Activated naive CD4-positive, alpha-beta T cell treated with Interleukin-2 at 50 U/mL for 16 hours (primary cell): ENCODE results near the gene PARD3.

ENCODE experiments used
- DNase-seq: peaks from one replicate; pipeline ENCODE4 v3.0.0-alpha.2; 2020

Gene PARD3

GRCh38 chr10:34558093-34558583 lies 257.0 kb downstream of the PARD3 start:
- no peak for DNase-seq

DNA sequence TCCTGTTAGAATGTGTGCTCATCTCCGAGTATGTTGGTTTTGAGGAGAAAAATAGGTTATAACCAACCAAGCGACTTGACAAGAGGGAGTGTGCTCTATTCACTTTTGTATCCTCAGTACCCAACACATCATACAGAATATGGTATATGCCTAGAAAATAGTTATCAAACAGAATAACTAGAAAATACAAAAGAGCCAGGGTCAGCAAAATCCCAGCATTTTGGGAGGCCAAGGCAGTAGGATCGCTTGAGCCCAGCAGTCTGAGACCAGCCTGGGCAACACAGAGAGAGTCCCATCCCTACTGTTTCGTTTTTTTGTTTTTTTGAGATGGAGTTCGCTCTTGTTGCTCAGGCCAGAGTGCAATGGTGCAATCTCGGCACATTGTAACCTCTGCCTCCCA lies 257.9 kb downstream of the PARD3 start:
- no peak for DNase-seq

- DNase-seq = no peak
Observed at GRCh38 chr10:34555653-34556052, 259.4 kb downstream of the PARD3 start.

DNA sequence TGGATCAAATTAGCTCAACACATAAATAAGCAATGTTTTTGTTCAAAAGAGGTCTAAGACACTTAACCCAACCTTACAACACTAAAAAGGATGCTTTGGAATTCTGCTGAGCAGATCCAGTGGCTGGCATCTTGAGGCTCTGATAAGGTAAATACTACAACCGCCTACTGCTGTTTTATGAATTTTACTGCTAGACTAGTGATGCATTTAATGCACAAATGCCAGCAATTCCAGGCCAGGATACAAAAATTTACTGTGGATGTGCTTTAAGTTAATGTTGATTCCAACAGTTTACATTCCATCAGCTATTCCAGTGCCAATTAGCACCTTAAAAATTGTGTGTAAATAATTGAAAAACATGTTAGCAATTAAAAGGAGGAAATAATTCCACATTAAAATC lies 261.3 kb downstream of the PARD3 start:
- DNase-seq = no peak

DNA sequence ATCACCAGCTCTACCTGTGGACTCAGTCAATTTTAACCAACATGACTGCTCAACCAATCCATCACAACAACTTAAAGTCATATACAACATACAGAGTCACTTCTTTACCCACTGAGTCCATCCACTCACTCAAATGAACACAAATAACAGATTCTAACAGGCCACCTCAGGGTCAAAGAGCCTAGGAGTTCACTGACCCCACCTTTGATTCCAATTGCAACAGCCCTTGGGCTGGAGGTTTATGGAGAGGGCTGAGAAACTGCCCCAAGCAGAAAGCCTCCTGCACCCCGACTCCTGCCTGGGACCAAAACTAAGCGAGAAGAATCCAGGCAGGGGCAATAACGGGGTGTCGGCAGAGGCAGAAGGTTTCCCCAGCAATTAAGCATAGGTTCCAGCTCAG lies 263.8 kb downstream of the PARD3 start:
- no peak for DNase-seq

DNA sequence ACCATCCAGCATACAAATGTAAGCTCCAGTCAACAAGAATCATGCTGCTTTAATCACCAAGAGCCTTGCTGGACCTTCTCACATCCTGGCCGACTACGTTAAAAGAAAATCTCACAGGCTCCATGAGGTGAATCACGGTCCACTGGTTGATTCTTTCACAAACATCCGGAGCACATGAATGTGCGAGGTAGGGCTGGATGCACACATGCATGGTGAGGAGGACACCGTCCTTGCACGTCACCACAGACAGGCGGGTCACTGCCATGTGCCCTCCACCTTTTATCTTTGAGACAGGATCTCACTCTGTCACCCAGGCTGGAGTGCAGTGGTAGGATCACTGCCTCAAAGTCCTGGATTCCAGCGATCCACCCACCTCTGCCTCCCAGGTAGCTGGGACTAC lies 265.1 kb downstream of the PARD3 start:
- no peak for DNase-seq

GRCh38 chr10:34549001-34549400 lies 266.1 kb downstream of the PARD3 start:
- no peak for DNase-seq

DNA sequence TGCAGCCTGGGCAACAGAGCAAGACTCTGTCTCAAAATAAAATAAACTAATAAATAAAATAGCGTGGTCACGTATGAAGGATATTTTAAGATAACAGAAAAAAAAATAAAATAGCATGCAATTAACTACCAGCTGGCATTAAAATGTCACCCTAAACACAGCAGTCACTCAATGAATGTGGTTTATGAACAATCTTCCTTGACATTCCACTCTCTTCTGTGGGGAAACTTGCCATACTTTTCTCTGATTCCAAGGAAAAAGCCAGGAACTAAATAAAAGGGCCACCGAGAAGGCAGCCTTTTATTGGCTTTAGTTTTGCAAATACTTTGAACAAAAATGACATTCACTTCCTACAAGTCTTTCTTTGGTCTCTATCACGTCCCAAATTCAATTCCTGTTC lies 266.6 kb downstream of the PARD3 start:
- no peak for DNase-seq

DNA sequence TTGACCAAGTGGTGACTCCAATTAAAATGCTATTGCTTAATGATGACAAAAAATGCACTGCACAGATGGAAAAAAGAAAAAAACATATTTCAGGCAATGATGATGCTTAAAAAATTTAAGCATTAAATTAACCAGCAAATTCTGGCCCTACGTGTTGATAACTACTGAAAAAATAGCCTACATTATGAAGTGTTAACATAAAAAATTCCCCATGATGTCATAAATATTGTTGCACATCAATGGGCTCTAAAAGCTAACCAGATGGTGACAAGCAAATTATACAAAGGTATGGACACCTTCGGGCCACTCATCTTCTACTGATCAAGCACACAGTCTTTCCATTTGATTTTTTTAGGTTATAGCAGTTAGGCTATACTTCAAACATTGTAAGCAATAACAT lies 267.4 kb downstream of the PARD3 start:
- no peak for DNase-seq

- no peak for DNase-seq
Observed at GRCh38 chr10:34547291-34547690, 267.8 kb downstream of the PARD3 start.

- no peak for DNase-seq
Observed at GRCh38 chr10:34544400-34544799, 270.7 kb downstream of the PARD3 start.

DNA sequence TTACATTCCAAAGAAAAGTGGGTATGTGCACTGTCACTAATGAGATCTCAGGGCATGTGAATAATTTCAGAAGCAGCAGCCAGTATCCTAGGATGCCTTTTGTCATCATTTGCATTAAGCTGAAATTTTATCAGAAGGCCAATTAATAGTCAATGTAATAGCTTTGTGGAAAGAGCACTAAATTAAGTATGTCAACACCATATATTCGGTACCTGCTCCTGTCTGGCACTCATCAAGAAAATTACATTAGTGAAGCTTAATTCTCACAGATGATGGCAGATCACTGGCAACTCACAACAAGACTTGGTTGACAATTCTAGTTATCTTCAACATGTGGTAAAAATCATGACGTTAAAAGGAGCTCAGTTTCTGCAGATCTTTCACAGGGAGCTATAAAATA lies 271.4 kb downstream of the PARD3 start:
- DNase-seq = no peak

GRCh38 chr10:34540492-34540891 lies 274.6 kb downstream of the PARD3 start:
- DNase-seq = no peak

DNA sequence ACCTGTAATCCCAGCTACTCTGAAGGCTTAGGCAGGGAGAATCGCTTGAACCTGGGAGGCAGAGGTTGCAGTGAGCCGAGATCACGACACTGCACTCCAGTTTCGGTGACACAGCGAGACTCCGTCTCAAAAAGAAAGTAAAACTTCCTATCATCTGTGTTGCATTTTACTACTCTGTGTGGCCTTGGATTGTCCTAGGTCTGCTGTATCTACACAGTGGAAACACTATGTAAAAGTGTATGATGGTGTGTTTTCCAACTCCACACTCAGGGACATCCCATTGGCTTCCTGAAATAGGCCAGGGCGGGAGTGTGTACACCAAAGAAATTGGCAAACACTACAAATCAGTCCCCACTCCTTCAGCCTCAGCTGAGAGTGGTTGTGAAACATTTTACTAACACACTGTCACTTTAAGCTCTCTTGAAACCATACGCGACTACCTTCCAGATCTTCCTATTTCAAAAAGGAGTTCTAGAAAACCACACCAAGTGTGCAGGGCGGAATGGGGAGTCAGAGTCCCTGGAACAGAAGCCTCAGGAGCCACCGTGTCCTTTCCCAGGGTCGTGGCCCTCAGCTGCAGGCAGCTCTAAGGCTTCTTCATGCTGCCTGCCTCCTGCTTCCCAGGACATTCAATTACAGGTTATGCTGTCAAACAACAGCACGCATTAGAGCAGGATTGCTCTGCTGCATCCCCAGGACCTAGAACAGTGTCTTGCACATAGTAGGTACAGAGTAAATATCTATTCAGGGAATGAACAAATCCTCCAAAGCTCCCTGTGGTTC lies 275.4 kb downstream of the PARD3 start:
- no peak for DNase-seq

- DNase-seq = no peak
Observed at GRCh38 chr10:34538281-34538829, 276.7 kb downstream of the PARD3 start.

DNA sequence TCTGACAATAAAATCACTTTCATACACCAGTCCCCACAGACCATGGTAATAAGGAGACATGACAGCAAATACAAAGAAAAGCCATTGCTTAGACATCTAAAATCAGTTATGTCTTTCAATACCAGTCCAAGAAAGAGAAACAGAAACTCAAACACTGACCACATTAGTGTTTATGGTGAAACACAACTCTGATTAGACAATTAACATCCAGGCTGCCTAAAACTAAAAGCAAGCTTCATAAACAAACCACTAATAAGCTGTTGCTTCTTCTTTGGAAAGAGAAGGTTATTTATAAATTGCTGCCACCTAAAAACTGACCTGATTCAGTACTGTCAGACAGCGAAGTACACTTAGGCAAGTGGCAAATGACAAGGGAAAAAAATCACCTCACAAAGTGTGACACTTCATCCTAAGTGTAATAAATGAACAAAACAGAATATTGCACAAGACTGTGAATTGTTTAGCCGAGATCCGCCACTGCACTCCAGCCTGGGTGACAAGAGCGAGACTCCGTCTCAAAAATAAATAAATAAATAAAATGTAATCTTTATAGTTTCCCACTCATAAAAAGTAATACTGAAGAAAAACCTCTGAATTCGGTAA lies 277.4 kb downstream of the PARD3 start:
- no peak for DNase-seq

- no peak for DNase-seq
Observed at GRCh38 chr10:34535872-34536271, 279.2 kb downstream of the PARD3 start.

- DNase-seq = no peak
Observed at GRCh38 chr10:34530778-34531177, 284.3 kb downstream of the PARD3 start.

DNA sequence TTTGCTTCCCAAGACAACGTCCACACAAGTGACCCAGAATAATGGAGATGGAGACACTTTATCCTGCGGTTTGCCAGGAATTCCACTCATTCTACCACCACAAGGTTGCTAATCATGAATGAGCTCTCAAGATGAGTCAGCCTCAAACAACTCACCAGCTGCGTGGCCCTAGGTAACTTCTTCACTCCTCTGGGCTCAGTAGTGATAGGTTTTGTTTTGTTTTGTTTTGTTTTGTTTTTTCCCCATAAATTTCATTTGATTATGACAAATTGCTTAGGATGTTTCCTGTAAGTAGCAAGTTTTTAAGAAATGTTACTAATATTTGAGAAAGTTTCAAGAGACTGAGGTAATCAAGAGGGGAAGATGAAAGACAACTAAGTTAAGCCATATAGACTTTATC lies 286.8 kb downstream of the PARD3 start:
- no peak for DNase-seq

DNA sequence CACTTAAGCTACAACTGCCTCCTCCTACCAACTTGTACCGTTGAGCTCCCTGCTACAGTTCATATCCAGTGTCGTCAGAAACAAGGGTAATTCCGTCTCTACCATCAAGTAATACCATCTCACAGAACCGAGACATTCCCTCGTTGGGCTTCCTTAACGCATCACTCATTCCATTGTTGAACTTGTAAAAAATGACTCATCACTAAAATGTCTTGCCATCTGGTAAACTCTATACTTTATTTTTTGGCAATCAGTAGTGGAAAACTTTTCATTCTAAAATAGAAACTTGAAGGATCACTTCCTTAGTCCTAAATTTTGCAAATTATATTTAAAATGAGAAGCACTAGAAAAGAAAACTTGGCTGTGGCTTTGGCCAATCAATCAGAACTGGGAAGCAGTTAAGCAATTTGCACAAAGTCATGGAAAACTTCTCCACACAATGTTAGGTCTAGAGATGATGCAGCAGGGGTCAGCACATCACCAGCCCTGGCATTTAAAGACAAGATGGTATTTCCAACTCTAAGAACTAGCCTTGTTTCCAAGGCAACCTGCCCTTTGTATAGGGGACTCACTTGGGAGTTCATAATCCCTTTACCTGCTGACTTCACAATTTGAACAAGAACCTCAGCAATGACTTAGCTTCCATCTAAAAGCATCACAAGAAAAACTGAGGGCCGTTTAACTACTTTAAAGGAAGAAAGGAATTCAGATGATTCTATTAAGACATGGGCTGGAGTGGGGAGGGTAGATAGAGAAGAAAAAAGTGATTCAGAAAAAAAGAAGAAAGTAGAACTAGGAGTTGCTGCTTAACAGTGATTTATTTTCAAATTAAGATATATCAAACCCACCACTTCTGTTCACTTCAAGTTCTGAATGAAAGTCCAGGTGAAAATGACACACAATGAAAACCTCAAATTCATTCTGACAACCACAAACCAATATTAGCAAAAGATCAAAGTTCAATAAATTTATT lies 288.1 kb downstream of the PARD3 start:
- DNase-seq = no peak

DNA sequence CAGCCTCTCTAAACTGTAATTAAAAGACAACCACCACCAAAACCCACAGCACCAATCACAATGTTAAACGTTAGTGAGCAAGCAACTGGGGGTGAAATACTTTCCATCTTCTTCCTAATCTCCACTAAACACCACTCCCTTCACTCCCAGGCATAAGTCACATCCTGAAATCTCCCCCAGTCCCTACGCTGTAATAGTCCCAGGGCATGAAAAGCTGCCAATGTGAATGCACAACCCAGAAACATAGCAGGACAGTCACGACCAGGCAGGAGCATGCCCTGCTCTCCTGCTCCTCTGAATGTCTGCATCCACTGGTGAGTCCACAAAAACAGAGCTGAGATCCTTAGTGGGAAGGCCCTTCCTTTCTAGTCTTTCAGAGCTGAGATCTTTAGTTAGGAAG lies 288.9 kb downstream of the PARD3 start:
- DNase-seq = no peak

- DNase-seq = no peak
Observed at GRCh38 chr10:34524369-34525091, 290.6 kb downstream of the PARD3 start.
